ENCODE results near the gene B3GALT2.

Gene B3GALT2

DNA sequence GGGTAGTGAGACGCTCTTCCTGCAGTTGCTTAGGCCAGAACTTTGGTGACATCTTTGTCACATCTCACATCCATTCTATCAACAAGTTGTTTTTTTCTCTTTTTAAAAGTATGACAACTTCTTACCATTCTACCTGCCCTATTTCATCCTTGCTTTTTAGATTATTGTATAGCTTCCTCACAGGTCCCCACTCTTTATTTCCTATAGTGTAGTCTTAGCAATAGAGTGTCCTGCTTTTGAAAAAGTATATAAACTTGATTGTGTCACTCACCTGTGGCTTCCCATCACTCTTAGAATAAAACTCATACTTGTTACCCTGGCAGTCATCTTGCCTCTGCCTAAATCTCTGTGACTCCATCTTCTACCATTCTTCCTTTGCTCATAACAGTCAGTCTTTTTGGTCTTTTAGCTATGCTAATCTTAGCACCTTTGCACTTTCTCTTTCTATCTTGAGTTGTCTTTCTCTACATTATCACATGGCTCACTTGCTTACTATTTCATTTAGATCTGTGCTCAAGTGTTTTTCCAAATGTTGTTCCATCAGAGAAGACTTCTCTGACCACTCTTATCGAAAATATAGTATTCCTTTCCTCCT is 55.0 kb downstream of the B3GALT2 start:
- Histone ChIP-seq H3K27me3 (ENCODE audit: control insufficient read depth in 1 of 2, insufficient read depth in 2 of 2, low read length in 2 of 2) (no peaks in the 10 kb centered on the region), H3K9me3 (ENCODE audit: low read length) (no peaks in the 10 kb centered on the region), H3K36me3 (ENCODE audit: insufficient read depth, low read length) (peaks cover 35% of the 10 kb centered on the region), H3K27ac (ENCODE audit: low read depth, low read length) (no peak overlapping the region), H3K4me3 (ENCODE audit: low read depth in 1 of 2, low read length in 2 of 2) (no peak overlapping the region), H3K4me1 (ENCODE audit: insufficient read depth, low read length) (no peaks in the 10 kb centered on the region), H3K9ac (ENCODE audit: low read length) (no peak overlapping the region)

All from muscle layer of colon (tissue), 2 donors.